GM18858 (cell line): ENCODE measurements around the gene UGT3A1.
"Not testable (repeated sequence)": the region's sequence is repeated elsewhere in the genome, so short reads cannot be mapped to it uniquely, and the experiment has no call there.

Experiments used
- ATAC-seq: cut with Tn5 transposase; IDR thresholded peaks from one replicate; pipeline ENCODE4 v1.9.1; 2021; ENCODE audit not compliant: unreplicated experiment

The UGT3A1 gene

GRCh38 chr5:35988529-35988928 lies 2.7 kb downstream of the UGT3A1 start:
- ATAC-seq = no peak

DNA sequence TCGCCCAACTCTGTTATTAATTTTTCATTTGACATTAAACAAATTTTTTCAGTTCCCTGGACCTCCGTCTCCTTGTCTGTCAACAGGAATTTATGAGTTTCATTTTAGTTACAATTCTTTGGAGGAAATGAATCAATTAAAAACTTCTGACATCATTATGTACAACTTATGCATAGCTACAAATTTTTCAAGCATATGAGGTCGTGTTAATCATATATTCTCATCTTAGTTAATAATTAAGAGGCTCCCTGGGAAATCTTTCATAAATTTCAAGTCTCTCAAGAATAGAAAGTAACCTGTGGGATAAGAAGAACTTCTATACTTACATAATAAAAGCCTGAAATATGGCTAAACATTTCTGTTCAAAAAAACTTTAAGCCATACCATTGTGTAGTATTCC lies 3.4 kb downstream of the UGT3A1 start:
- ATAC-seq = no peak

DNA sequence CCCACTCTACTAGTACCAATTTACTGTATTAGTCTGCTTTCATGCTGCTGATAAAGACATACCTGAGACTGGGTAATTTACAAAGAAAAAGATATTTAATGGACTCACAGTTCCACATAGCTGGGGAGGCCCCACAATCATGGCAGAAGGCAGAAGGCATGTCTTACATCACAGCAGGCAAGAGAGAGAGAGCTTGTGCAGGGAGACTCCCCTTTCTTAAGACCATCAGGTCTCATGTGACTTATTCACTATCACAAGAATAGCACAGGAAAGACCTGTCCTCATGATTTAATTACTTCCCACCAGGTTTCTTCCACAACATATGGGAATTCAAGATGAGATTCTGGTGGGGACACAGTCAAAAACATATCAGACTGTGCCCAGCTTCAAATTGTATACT lies 11.5 kb downstream of the UGT3A1 start:
- ATAC-seq = no peak

DNA sequence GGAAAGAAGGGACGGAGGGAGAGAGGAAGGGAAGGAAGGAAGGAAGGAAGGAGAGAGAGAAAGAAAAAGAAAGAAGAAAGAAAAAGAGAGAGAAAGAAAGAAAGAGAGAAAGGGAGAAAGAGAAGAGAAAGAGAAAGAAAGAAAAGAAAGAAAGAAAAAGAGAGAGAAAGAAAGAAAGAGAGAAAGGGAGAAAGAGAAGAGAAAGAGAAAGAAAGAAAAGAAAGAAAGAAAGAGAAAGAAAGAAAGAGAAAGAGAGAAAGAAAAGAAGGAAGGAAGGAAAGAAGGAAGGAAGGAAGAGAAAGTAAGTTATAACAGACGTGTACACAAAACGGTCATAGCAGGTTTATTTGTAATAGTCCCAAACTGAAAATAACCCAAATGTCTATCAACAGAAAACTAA lies 14.3 kb downstream of the UGT3A1 start:
- ATAC-seq = not testable (repeated sequence)

DNA sequence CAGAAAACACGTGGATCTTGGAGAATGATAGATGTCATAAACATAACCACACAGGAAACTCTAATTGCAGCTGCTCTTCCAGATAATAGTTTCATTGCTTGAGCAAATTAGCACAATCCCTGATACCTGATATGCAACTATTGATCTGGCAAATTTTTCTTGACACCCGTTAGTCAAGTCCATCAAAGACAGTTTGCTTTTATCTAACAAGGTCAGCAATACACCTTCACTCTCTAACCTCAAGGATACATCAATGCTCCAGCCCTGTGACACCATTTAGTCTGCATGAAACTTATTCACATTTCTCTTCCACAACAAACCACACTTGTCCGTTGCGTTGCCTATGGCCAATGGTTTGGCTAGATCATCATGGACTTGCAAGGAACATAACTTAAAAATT lies 16.6 kb downstream of the UGT3A1 start:
- ATAC-seq = no peak

DNA sequence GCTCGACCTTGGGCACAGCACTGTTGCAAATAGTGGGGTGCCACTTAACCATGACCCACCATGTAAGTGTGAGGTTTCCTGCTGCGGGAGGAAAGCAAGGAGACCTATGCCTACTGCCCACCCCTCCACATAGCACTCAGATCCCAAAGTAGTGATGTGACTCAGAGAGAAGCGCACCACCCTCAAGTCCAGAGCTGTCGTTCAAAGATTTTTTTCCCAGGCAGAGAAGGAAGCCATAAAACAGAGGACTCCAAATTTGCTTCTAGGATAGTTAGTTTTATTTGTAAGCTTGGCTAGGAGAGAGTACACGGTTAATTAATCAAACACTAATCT lies 19.3 kb downstream of the UGT3A1 start:
- ATAC-seq = no peak

- no peak for ATAC-seq
Measured at GRCh38 chr5:35971186-35971877, 19.9 kb downstream of the UGT3A1 start.

DNA sequence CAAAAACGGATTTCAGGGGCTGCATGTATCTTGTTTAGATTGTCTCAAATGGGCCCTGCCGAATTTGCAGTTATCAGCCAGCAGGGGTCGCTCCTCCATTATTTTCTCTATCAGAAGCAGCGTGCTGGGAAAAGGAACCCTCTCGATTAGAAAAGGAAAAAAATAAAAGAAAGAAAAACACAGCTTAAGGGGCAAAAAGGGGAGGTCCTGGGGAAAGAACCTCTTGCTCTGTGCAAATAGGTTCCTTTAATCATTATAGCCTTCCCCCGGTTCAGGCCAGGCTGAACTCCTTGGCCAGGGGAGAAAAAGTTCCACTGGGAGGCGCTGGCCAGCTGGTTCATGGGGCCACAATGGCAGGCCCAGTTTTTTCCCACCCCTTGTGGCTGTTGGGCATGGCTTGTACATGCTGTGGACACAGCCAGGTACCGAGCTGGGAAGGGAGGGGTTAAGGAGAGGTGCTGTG lies 27.8 kb downstream of the UGT3A1 start:
- no peak for ATAC-seq

GRCh38 chr5:35960328-35960727 lies 30.9 kb downstream of the UGT3A1 start:
- no peak for ATAC-seq

- ATAC-seq = no peak
Measured at GRCh38 chr5:35956429-35956828, 34.8 kb downstream of the UGT3A1 start.

GRCh38 chr5:35954175-35954574 lies 37.0 kb downstream of the UGT3A1 start:
- ATAC-seq = no peak

- ATAC-seq = no peak
Measured at GRCh38 chr5:35947085-35947484, 44.1 kb downstream of the UGT3A1 start.

- no peak for ATAC-seq
Measured at GRCh38 chr5:35939639-35940038, 51.6 kb downstream of the UGT3A1 start.

GRCh38 chr5:35938568-35939227 lies 52.5 kb downstream of the UGT3A1 start, which contains the start of gene CAPSL:
Gene CAPSL, minus strand, starts transcription at chr5:35938622. Its CDS starts 17,502 bp downstream, at chr5:35921120.
- no peak for ATAC-seq

GRCh38 chr5:35926389-35927051 lies 64.7 kb downstream of the UGT3A1 start:
- ATAC-seq = peak; percentile 66

- ATAC-seq = peak; percentile 68
Measured at GRCh38 chr5:35924950-35925722, 66.1 kb downstream of the UGT3A1 start.

- ATAC-seq = no peak
Measured at GRCh38 chr5:35924122-35924949, 66.9 kb downstream of the UGT3A1 start.

- ATAC-seq = no peak
Measured at GRCh38 chr5:35922468-35922867, 68.7 kb downstream of the UGT3A1 start.

- no peak for ATAC-seq
Measured at GRCh38 chr5:35921930-35922329, 69.3 kb downstream of the UGT3A1 start.

- ATAC-seq = no peak
Measured at GRCh38 chr5:35920890-35921289, 70.3 kb downstream of the UGT3A1 start.

- ATAC-seq = no peak
Measured at GRCh38 chr5:35919191-35919590, 72.0 kb downstream of the UGT3A1 start.
